IPS-NIHi11 (cell line): ENCODE results near the gene SHROOM3.

Experiments
- DNase-seq: peaks from one replicate; pipeline ENCODE4 v3.0.0; 2012; ENCODE audit warnings: mixed read lengths, low spot score

Gene SHROOM3

GRCh38 chr4:76624931-76625715 lies 190.1 kb downstream of the SHROOM3 start:
- DNase-seq, result no peak

- DNase-seq, result peak; percentile 52
Observed at GRCh38 chr4:76626686-76627465, 191.8 kb downstream of the SHROOM3 start.

- no peak for DNase-seq
Observed at GRCh38 chr4:76628251-76628650, 193.2 kb downstream of the SHROOM3 start.

- no peak for DNase-seq
Observed at GRCh38 chr4:76630741-76631140, 195.7 kb downstream of the SHROOM3 start.

DNA sequence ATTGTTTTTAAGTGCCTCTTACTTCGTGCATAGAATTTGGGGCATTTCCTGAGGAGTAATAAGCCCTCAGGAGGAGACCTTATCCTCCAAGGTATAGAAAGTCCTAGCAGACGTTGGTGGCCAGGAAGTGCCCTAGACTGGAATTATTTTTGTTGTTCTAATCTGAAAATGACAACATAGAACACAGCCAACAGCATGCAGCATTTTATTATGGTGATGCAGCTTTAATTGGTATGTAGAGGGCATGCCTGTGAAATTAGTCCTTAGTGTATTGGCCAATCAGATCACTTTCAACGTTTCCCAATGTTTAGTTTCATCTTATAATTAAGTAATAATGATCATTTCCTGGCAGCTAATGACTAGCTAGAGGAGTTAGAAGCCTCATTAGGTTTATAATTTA lies 199.2 kb downstream of the SHROOM3 start:
- no peak for DNase-seq

GRCh38 chr4:76637712-76638361 lies 202.8 kb downstream of the SHROOM3 start:
- DNase-seq, result no peak

DNA sequence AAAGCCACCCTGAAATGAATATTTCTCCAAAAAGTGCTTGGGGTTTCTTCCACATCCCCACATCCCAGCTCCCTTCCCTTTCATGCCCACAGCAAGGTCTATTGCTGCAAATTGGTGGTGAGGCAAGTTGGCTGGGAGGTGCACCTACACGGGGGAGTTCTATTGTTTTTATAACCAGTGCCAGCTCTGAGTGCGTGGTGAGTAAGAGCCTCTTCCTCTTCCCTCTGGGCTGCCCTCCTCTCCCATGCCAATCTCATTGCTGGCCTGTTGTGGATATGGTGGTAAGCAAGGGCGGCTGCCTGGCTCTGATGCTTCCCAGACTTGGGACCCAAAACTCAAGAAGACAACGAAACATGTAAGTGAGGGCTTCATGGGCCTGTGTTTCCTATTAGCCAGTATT lies 204.3 kb downstream of the SHROOM3 start:
- no peak for DNase-seq

DNA sequence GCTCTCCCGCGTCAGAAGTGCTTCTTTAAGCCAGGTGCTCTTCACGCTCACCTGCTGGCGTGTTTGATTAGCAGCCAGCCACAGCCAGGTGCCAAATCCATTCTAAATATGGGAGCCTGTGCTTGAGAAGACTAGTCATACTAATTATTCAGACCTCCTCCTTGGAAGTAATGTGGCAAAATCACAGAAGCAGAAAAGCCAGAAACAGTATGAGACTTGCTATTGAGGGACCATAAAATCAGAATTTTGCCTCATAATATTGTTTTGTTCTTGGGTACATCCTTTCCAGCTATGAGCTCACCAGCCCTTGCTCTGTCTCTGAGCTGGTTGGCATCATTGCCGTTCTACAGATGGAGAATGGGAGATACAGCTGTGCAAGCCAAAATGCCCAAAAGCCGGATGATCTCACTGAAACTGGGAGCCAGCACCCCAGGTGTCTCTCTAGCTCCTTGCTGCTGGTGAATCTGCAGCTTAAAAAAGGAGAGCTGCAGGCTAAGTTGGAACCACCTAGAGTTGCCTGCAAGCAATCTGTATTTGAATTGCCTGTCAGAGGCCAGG lies 205.4 kb downstream of the SHROOM3 start:
- peak; percentile 39 for DNase-seq

- no peak for DNase-seq
Observed at GRCh38 chr4:76641351-76641750, 206.3 kb downstream of the SHROOM3 start.

DNA sequence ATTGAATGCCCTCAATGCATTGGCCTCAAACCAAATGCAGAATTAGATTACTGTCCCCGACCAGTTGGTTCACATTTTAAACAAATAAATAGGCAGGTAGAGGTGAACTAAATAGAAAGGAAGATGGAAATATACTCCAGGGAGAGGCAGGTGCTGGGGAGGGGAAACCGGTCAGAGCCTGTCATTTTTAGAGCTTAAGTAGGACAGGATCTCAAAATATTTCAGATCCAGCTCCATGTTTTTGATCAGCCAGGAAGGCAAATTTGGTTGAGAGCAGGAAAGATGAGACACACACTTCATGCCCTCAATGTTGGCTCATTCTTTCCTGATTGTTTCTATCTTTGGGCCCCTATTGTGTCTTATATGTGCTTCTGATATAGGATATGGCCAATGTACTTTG lies 206.7 kb downstream of the SHROOM3 start:
- no peak for DNase-seq

DNA sequence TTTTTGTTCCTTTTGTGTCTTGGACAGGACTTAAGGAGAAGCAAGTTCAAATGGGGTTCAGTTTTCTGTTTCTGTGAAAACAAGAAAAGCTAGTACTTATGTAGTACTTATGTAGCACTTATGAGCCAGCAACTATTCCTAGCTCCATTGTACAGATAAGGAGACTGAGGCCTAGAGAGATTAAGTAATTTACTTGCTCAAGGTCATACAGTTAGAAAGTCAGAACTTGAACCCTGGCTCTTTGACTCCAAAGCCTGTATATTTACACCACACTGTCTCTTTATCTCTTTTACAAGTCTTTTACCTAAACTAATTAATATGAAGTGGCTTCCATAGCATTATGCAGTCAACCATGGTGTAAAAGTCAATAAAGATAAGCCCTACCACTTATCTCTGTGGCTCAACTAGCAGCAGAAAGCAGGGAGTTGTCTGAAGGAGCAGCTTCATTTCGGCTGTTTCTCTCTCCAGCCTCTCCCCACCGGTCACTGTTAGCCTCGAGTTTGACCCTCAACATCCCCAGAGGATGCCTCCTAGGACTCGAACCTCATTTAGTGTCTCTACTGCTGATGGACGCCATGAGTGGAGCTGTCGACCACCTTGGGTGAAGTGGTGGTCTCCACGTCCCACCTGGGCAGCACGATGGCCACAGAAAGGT lies 209.9 kb downstream of the SHROOM3 start:
- no peak for DNase-seq

GRCh38 chr4:76649086-76649485 lies 214.1 kb downstream of the SHROOM3 start:
- DNase-seq, result no peak

- DNase-seq, result no peak
Observed at GRCh38 chr4:76651616-76652015, 216.6 kb downstream of the SHROOM3 start.

GRCh38 chr4:76652389-76652788 lies 217.4 kb downstream of the SHROOM3 start:
- no peak for DNase-seq

- no peak for DNase-seq
Observed at GRCh38 chr4:76654084-76654483, 219.1 kb downstream of the SHROOM3 start.

- no peak for DNase-seq
Observed at GRCh38 chr4:76654791-76655190, 219.8 kb downstream of the SHROOM3 start.

GRCh38 chr4:76655566-76656479 lies 220.8 kb downstream of the SHROOM3 start:
- DNase-seq, result no peak

DNA sequence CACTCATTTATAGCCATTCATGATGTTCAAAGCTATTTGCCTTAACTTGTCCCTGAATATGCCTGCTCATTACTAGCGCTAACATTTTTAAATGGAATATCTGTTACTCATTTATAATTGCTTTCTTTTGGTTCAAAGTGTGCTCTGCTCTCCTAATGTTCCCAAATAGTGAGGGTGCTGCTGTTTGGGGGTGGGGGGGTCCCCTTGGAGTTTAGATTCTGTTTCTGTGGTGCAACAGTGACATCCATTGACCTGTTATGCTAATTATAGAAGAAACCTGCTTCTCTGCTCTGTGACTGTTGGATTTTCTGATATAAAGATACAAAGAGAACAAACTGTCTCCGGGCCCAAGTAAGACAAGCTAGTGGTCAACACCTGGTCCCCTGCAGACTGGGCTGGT lies 222.4 kb downstream of the SHROOM3 start:
- DNase-seq, result no peak

DNA sequence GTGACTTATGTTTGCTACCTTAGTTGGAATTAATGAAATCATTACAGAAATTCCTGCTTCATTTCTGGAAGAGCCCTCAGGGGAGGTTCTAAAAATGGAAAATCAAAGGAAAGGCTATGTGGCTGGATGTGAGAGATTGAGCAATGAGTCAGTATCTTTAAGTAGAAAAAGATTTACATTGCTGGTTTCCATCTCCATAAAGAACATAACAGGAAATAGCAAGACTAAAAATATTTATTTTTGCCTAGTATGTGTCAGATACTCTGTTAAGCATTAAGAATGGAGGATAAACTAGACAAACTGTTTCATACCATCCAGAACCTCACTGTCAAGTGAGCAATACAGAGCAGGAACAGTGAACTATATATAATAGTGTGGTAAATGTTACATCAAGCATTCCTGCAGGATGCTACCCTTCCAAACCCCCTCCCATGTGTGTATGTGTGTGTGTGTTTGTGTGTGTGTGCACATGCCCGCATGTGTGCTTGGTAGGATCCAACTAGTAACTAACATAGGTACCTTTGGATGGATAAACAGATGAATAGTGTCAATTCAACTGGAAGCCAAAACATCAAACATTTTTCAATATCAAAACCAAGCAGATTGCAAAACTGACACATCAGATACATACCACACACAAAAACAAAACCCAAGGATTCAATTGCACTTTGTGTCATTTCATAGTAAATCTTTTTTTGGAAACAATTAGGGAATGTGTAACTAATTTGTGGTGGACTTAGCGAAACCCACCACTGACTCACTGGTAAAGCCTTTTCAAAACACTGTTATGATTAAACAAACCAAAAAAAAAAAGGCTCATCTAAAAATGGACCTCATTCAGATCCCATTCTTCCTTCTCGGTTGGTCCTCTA lies 223.4 kb downstream of the SHROOM3 start:
- no peak for DNase-seq

- DNase-seq, result no peak
Observed at GRCh38 chr4:76659103-76659490, 224.1 kb downstream of the SHROOM3 start.
